H9 (cell line): ENCODE measurements around the gene BEST2. TPM values are rescaled to one million over a fixed set of nuclear protein-coding genes. Genes with fewer than 3 reads are reported as not detected.

Experiments used
- DNase-seq: peaks from one replicate; pipeline ENCODE4 v3.0.0-alpha.2; 2017
- H2AFZ ChIP-seq: one replicate; pipeline ENCODE4 v1.6.1; 2013; ENCODE audit warnings: mild to moderate bottlenecking, low read length, control low read depth, moderate library complexity
- H2AK5ac ChIP-seq: 2 replicates; pipeline ENCODE4 v1.6.1; 2013; ENCODE audit warnings: low read length, control low read depth, mixed read lengths; ENCODE audit not compliant: insufficient read length
- H2BK120ac ChIP-seq: one replicate; pipeline ENCODE4 v1.6.1; 2013; ENCODE audit warnings: low read depth, mild to moderate bottlenecking, low read length, control low read depth, inconsistent platforms; ENCODE audit not compliant: poor library complexity, severe bottlenecking
- H2BK12ac ChIP-seq: 2 replicates; pipeline ENCODE4 v1.6.1; 2013; ENCODE audit warnings: low read length, control low read depth, mixed read lengths, low read depth; ENCODE audit not compliant: insufficient read length
- H2BK15ac ChIP-seq: 2 replicates; pipeline ENCODE4 v1.6.1; 2013; ENCODE audit warnings: low read depth, low read length, control low read depth
- H2BK20ac ChIP-seq: one replicate; pipeline ENCODE4 v1.6.1; 2013; ENCODE audit warnings: low read depth, mild to moderate bottlenecking, low read length, control low read depth, inconsistent platforms; ENCODE audit not compliant: poor library complexity, severe bottlenecking
- H2BK5ac ChIP-seq: 2 replicates; pipeline ENCODE4 v1.6.1; 2013; ENCODE audit warnings: low read length, control low read depth, mixed read lengths; ENCODE audit not compliant: insufficient read length
- H3K14ac ChIP-seq: 2 replicates; pipeline ENCODE4 v1.6.1; 2013; ENCODE audit warnings: low read length, control low read depth; ENCODE audit not compliant: insufficient read depth
- H3K18ac ChIP-seq: 2 replicates; pipeline ENCODE4 v1.6.1; 2013; ENCODE audit warnings: low read depth, mild to moderate bottlenecking, mixed read lengths, low read length, control low read depth; ENCODE audit not compliant: insufficient read length
- H3K23ac ChIP-seq: 2 replicates; pipeline ENCODE4 v1.6.1; 2013; ENCODE audit warnings: low read length, control low read depth, mixed read lengths, low read depth; ENCODE audit not compliant: insufficient read length
- H3K23me2 ChIP-seq: 2 replicates; pipeline ENCODE4 v1.6.1; 2013; ENCODE audit warnings: low read depth, mild to moderate bottlenecking, mixed read lengths, low read length, control low read depth; ENCODE audit not compliant: insufficient read length, poor library complexity, severe bottlenecking
- H3K27ac ChIP-seq: 2 replicates; pipeline ENCODE4 v1.5.1; 2013; ENCODE audit warnings: low read length, control low read depth, mixed read lengths, low read depth; ENCODE audit not compliant: insufficient read length
- H3K27me3 ChIP-seq: 2 replicates; pipeline ENCODE4 v1.6.1; 2013; ENCODE audit warnings: low read length, control low read depth, inconsistent platforms; ENCODE audit not compliant: insufficient read depth
- H3K4ac ChIP-seq: 2 replicates; pipeline ENCODE4 v1.6.1; 2013; ENCODE audit warnings: low read depth, mild to moderate bottlenecking, control low read depth, inconsistent platforms, low read length, moderate library complexity
- H3K4me1 ChIP-seq: 2 replicates; pipeline ENCODE4 v1.6.1; 2013; ENCODE audit warnings: low read length, control low read depth, inconsistent platforms; ENCODE audit not compliant: insufficient read depth
- H3K4me2 ChIP-seq: 2 replicates; pipeline ENCODE4 v1.6.1; 2013; ENCODE audit warnings: low read length, control low read depth, mixed read lengths; ENCODE audit not compliant: insufficient read length, insufficient read depth
- H3K56ac ChIP-seq: 2 replicates; pipeline ENCODE4 v1.6.1; 2013; ENCODE audit warnings: low read depth, mild to moderate bottlenecking, mixed read lengths, low read length, control low read depth; ENCODE audit not compliant: insufficient read length
- H3K79me1 ChIP-seq: 2 replicates; pipeline ENCODE4 v1.6.1; 2013; ENCODE audit warnings: low read depth, mild to moderate bottlenecking, moderate library complexity, low read length, control low read depth, inconsistent platforms; ENCODE audit not compliant: insufficient read depth, poor library complexity, severe bottlenecking
- H3K79me2 ChIP-seq: 2 replicates; pipeline ENCODE4 v1.6.1; 2013; ENCODE audit warnings: low read length, control low read depth, inconsistent platforms; ENCODE audit not compliant: insufficient read depth
- H3K9ac ChIP-seq: 2 replicates; pipeline ENCODE4 v1.6.1; 2013; ENCODE audit warnings: low read length, control low read depth, mixed read lengths; ENCODE audit not compliant: insufficient read length; ENCODE audit errors: extremely low read depth
- H3K9me3 ChIP-seq: one replicate; pipeline ENCODE4 v1.6.1; 2013; ENCODE audit warnings: low read depth, low read length, inconsistent platforms; ENCODE audit not compliant: control insufficient read depth
- H3T11ph ChIP-seq: one replicate; pipeline ENCODE4 v1.6.1; 2013; ENCODE audit warnings: mild to moderate bottlenecking, low read length, control low read depth, inconsistent platforms
- H4K20me1 ChIP-seq: one replicate; pipeline ENCODE4 v1.6.1; 2013; ENCODE audit not compliant: control insufficient read depth, insufficient read length, insufficient read depth
- H4K5ac ChIP-seq: 2 replicates; pipeline ENCODE4 v1.6.1; 2013; ENCODE audit warnings: low read depth, mild to moderate bottlenecking, mixed read lengths, low read length, control low read depth; ENCODE audit not compliant: insufficient read length
- H4K8ac ChIP-seq: replicated peaks from 2 replicates; pipeline ENCODE4 v1.6.1; 2013; ENCODE audit warnings: low read length, control low read depth, mixed read lengths, low read depth; ENCODE audit not compliant: insufficient read length
- H4K91ac ChIP-seq: 2 replicates; pipeline ENCODE4 v1.6.1; 2013; ENCODE audit warnings: low read depth, mild to moderate bottlenecking, moderate library complexity, mixed read lengths, low read length, control low read depth; ENCODE audit not compliant: insufficient read length
- H3K27ac Mint-ChIP-seq, 3 experiments: 2 replicates in 2 of 3; 3 replicates in 1 of 3; pipeline ENCODE4 v1.8.0; 2020 to 2021; ENCODE audit warnings: mixed read lengths in 3 of 3, mild to moderate bottlenecking in 1 of 3, moderate library complexity in 1 of 3
- H3K27me3 Mint-ChIP-seq: 2 replicates; pipeline ENCODE4 v1.8.0; 2021; ENCODE audit warnings: low read depth, mild to moderate bottlenecking, moderate library complexity, mixed read lengths
- H3K36me3 Mint-ChIP-seq, 3 experiments: 2 replicates in 2 of 3; 3 replicates in 1 of 3; pipeline ENCODE4 v1.8.0; 2020 to 2021; ENCODE audit warnings: low read depth in 3 of 3, mixed read lengths in 3 of 3; ENCODE audit not compliant: insufficient read depth in 1 of 3
- H3K4me1 Mint-ChIP-seq, 2 experiments: 2 replicates each; pipeline ENCODE4 v1.8.0; 2020; ENCODE audit warnings: mixed read lengths in 2 of 2
- H3K4me3 Mint-ChIP-seq, 2 experiments: 2 replicates in 1 of 2; 3 replicates in 1 of 2; pipeline ENCODE4 v1.8.0; 2020 to 2021; ENCODE audit warnings: mild to moderate bottlenecking in 2 of 2, mixed read lengths in 2 of 2, moderate library complexity in 1 of 2
- H3K9me3 Mint-ChIP-seq, 2 experiments: 2 replicates in 1 of 2; 3 replicates in 1 of 2; pipeline ENCODE4 v1.8.0; 2020; ENCODE audit warnings: mild to moderate bottlenecking in 2 of 2, mixed read lengths in 2 of 2, moderate library complexity in 1 of 2
- WGBS: extraction: QIAGEN DNeasy Blood & Tissue Kit; methylation state at CpG from one replicate; pipeline ENCODE4 v1.1.7; 2013; ENCODE audit warnings: missing lambda C conversion rate, low lambda C conversion rate, mixed read lengths; ENCODE audit not compliant: insufficient read length; ENCODE audit errors: extremely low coverage; 5-methylcytosine and 5-hydroxymethylcytosine counted together
- total RNA-seq: library from RNA; stranded (reverse); gene quantifications from 2 replicates; pipeline ENCODE4 v1.2.1, GENCODE V29; 2021
- TF ChIP-seq, protein P1 (sequence below): fragments of 200-600 bp; sonication (generic); conservative IDR thresholded peaks from 3 replicates; pipeline ENCODE4 v1.8.0; 2021; ENCODE audit warnings: antibody characterized with exemption, mild to moderate bottlenecking

BEST2 gene
- total RNA-seq, 1 experiment from 2014 or later = 1.6 TPM

DNA sequence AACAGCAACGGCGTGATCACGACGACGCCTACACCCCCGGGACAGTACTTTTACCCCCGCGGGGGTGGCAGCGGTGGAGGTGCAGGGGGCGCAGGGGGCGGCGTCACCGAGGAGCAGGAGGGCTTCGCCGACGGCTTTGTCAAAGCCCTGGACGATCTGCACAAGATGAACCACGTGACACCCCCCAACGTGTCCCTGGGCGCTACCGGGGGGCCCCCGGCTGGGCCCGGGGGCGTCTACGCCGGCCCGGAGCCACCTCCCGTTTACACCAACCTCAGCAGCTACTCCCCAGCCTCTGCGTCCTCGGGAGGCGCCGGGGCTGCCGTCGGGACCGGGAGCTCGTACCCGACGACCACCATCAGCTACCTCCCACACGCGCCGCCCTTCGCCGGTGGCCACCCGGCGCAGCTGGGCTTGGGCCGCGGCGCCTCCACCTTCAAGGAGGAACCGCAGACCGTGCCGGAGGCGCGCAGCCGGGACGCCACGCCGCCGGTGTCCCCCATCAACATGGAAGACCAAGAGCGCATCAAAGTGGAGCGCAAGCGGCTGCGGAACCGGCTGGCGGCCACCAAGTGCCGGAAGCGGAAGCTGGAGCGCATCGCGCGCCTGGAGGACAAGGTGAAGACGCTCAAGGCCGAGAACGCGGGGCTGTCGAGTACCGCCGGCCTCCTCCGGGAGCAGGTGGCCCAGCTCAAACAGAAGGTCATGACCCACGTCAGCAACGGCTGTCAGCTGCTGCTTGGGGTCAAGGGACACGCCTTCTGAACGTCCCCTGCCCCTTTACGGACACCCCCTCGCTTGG is 40.7 kb downstream of the BEST2 start:
- no peaks in the 10 kb centered on the region for H3K9me3 Mint-ChIP-seq
- Histone ChIP-seq H3K23me2 (peaks cover 37% of the 10 kb centered on the region), H2BK12ac (no peak overlapping the region), H2BK15ac (no peak overlapping the region), H3K79me1 (no peaks in the 10 kb centered on the region), H2BK20ac (no peak overlapping the region), H3K4me1 (peaks cover 2% of the 10 kb centered on the region; the same call in 1 of the 2 replicates), H3K14ac (peak overlapping the region; percentile 92; the same call in 1 of the 2 replicates), H4K5ac (no peak overlapping the region), H3K9ac (peak overlapping the region; percentile 59), H4K91ac (no peak overlapping the region), H4K20me1 (no peaks in the 10 kb centered on the region), H3T11ph (no peak overlapping the region), H3K56ac (no peak overlapping the region), H4K8ac (no peak overlapping the region), H2BK5ac (no peak overlapping the region), H2BK120ac (no peak overlapping the region), H2AK5ac (no peak overlapping the region), H3K27ac (no peak overlapping the region), H3K79me2 (no peaks in the 10 kb centered on the region), H3K4ac (no peak overlapping the region), H3K4me2 (peak overlapping the region; percentile 48), H3K9me3 (no peaks in the 10 kb centered on the region), H3K23ac (no peak overlapping the region), H2AFZ (no peak overlapping the region), H3K18ac (peak overlapping the region; percentile 82), H3K27me3 (no peaks in the 10 kb centered on the region; the same call in 1 of the 2 replicates)
- H3K4me1 Mint-ChIP-seq = peaks cover 40 to 41% of the 10 kb centered on the region in 2 experiments
- H3K27ac Mint-ChIP-seq = no peak overlapping the region; a peak in 1 of 7 replicates
- H3K4me3 Mint-ChIP-seq = peak overlapping the region; percentile 85 to 87
- TF ChIP-seq, protein P1, sequence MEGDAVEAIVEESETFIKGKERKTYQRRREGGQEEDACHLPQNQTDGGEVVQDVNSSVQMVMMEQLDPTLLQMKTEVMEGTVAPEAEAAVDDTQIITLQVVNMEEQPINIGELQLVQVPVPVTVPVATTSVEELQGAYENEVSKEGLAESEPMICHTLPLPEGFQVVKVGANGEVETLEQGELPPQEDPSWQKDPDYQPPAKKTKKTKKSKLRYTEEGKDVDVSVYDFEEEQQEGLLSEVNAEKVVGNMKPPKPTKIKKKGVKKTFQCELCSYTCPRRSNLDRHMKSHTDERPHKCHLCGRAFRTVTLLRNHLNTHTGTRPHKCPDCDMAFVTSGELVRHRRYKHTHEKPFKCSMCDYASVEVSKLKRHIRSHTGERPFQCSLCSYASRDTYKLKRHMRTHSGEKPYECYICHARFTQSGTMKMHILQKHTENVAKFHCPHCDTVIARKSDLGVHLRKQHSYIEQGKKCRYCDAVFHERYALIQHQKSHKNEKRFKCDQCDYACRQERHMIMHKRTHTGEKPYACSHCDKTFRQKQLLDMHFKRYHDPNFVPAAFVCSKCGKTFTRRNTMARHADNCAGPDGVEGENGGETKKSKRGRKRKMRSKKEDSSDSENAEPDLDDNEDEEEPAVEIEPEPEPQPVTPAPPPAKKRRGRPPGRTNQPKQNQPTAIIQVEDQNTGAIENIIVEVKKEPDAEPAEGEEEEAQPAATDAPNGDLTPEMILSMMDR = no peak
- H3K27me3 Mint-ChIP-seq = peaks cover 8% of the 10 kb centered on the region
- WGBS = no CpG with 5 or more reads among the region's 84 CpGs
- H3K36me3 Mint-ChIP-seq = peaks cover 0 to 7% (median 5%) of the 10 kb centered on the region in 3 experiments; a peak in 5 of 7 replicates
- DNase-seq = peak; percentile 84
